Fibroblast of the aortic adventitia (primary cell): ENCODE results near the gene MALL. TPM values are rescaled to one million over a fixed set of nuclear protein-coding genes. Genes with fewer than 3 reads are reported as not detected.
"Not testable (repeated sequence)": the region's sequence is repeated elsewhere in the genome, so short reads cannot be mapped to it uniquely, and the experiment has no call there.

Source experiments
- DNase-seq: peaks from one replicate; pipeline ENCODE4 v3.0.0-alpha.2; 2010; ENCODE audit warnings: low read depth
- H3K4me3 ChIP-seq: 2 replicates; pipeline ENCODE4 v1.5.1; 2011; ENCODE audit warnings: low read depth, mild to moderate bottlenecking, control low read depth, low read length, moderate library complexity
- total RNA-seq: library from RNA; depleted of rRNA; stranded (reverse); fragments of >200 nt; gene quantifications from 2 replicates; pipeline ENCODE4 v1.2.3, GENCODE V29; 2012; ENCODE audit warnings: low replicate concordance
- TF ChIP-seq, protein P1 (sequence below): IDR thresholded peaks from 2 replicates; pipeline ENCODE4 v1.5.1; 2011; ENCODE audit warnings: mild to moderate bottlenecking, low read length, control low read depth, inconsistent platforms; ENCODE audit not compliant: insufficient read depth

The MALL gene
- total RNA-seq, 1 donor = 442 TPM

- DNase-seq = no peak
- no peak overlapping the region for H3K4me3 ChIP-seq
- TF ChIP-seq, protein P1, sequence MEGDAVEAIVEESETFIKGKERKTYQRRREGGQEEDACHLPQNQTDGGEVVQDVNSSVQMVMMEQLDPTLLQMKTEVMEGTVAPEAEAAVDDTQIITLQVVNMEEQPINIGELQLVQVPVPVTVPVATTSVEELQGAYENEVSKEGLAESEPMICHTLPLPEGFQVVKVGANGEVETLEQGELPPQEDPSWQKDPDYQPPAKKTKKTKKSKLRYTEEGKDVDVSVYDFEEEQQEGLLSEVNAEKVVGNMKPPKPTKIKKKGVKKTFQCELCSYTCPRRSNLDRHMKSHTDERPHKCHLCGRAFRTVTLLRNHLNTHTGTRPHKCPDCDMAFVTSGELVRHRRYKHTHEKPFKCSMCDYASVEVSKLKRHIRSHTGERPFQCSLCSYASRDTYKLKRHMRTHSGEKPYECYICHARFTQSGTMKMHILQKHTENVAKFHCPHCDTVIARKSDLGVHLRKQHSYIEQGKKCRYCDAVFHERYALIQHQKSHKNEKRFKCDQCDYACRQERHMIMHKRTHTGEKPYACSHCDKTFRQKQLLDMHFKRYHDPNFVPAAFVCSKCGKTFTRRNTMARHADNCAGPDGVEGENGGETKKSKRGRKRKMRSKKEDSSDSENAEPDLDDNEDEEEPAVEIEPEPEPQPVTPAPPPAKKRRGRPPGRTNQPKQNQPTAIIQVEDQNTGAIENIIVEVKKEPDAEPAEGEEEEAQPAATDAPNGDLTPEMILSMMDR = no peak
Measured at GRCh38 chr2:110097506-110098220, 18.0 kb downstream of the MALL start.

- no peak overlapping the region for H3K4me3 ChIP-seq
- TF ChIP-seq, protein P1 = no peak
- no peak for DNase-seq
Measured at GRCh38 chr2:110095994-110096633, 19.5 kb downstream of the MALL start.

GRCh38 chr2:110094884-110095534 is 20.6 kb downstream of the MALL start:
- DNase-seq = peak; percentile 72
- not testable (repeated sequence) for H3K4me3 ChIP-seq

DNA sequence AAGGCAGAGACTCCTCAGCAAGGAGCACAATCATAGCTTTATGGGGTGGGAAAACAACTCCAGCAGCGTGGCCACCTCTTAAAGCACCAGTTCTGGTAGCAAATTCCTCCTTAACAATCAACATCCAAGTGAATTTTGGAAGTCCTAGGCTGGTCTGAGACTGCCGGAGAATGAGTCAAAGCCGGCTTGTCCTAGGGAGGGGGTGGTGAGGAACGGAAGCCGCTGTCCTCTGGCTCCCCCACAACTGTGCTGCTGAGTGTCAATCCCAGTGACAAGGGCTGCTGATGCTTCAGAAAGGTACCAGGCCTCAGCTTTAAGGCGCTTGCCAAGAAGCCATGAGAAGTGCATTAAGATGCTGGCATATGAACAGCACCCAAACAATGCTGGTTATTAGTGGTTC is 21.7 kb downstream of the MALL start:
- not testable (repeated sequence) for H3K4me3 ChIP-seq, DNase-seq

GRCh38 chr2:110090164-110090563 is 25.5 kb downstream of the MALL start:
- not testable (repeated sequence) for DNase-seq, H3K4me3 ChIP-seq

DNA sequence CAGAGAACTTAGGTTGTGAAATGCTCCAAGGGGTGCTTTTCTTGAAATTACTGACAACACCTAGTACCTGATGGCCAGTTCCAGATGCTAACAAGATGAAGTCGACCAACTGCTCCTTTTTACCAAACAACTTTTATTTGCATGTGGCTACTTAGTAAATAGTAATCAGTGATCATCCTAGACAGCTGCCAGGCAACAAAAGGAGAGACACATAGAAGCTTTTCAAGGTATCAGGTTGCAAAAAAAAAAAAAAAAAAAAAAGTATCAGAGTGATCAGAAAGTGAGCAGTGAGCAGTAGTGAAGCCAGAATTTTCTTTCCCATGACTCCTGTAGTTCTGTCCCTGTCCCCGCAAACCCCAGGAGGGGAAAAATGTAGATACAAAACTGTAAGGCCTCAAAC is 31.9 kb downstream of the MALL start:
- not testable (repeated sequence) for H3K4me3 ChIP-seq, DNase-seq

DNA sequence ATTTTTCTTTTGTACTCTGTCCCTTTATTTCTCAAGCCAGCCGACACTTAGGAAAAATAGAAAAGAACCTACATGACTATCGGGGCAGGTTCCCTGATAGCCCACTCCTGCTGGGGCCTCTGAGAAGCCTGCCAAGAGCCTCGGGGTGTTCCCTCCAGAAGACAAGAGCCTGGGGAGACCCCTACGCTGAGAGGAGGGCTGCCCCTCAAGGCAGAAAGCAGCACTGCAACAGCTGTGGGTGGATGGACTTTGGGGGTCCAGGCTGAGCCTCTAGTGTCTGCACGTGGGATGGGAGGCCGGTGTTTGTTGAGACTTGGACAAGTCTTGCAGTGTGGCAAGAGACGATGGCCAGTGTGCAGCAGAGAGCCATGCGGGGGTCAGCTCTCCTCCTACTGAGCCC is 32.5 kb downstream of the MALL start:
- not testable (repeated sequence) for H3K4me3 ChIP-seq, DNase-seq

DNA sequence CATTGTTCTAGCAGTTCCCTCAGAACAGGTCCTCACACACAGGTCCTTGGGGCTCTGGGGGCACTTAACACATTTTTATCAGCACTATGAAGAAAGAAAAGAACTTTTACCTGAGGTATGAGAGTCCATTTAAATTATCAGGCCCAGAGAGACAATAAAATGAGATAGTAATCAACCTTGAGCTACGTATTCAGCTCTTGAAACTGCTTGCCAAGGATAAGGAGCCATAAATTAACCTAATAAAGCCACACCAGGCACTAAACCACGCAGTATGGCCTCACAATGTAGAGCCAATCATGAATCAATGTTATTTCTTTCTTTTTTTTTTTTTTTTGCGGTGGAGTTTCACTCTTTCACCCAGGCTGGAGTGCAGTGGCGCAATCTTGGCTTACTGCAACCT is 37.5 kb downstream of the MALL start:
- not testable (repeated sequence) for H3K4me3 ChIP-seq, DNase-seq

- not testable (repeated sequence) for DNase-seq, H3K4me3 ChIP-seq
Measured at GRCh38 chr2:110075896-110076295, 39.7 kb downstream of the MALL start.

DNA sequence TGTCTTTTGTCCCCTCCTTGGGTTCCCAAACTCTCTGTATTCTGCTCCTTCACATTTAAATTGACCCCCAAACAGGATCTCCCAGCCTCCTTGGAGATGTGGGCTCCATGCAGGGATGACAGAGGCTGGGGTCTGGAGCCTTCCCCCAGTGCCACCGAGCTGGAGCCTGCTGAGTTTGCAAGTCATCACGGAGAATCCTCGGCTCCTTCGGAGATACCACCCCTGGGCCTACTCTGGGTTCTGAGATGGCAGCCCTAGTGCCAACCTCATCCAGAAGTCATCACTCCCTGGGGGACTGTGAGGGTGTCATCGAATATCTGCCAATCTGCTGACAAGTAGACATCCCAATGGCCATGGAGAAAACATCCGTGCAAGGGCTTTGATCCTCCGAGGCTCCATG is 45.8 kb downstream of the MALL start:
- not testable (repeated sequence) for DNase-seq, H3K4me3 ChIP-seq

- H3K4me3 ChIP-seq, DNase-seq: not testable (repeated sequence)
Measured at GRCh38 chr2:110068153-110068552, 47.5 kb downstream of the MALL start.

- not testable (repeated sequence) for DNase-seq, H3K4me3 ChIP-seq
Measured at GRCh38 chr2:110062332-110062731, 53.3 kb downstream of the MALL start.

DNA sequence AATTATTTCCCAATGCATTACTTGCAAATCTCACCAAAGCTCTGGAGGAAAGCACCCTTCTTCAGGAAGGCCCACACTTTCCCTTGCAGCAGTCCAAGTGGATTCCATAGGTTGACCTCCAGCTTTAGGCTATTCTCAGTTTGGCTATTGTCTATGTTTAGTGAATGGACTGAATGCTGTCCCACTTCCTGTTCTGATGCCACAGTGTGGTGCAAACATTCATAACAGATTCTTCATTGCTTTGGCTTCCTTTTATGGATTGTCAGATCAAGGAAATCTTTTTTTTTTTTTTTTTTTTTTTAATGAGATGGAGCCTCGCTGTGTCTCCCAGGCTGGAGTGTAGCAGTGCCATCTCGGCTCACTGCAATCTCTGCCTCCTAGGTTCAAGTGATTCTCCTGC is 55.1 kb downstream of the MALL start:
- H3K4me3 ChIP-seq, DNase-seq: not testable (repeated sequence)

DNA sequence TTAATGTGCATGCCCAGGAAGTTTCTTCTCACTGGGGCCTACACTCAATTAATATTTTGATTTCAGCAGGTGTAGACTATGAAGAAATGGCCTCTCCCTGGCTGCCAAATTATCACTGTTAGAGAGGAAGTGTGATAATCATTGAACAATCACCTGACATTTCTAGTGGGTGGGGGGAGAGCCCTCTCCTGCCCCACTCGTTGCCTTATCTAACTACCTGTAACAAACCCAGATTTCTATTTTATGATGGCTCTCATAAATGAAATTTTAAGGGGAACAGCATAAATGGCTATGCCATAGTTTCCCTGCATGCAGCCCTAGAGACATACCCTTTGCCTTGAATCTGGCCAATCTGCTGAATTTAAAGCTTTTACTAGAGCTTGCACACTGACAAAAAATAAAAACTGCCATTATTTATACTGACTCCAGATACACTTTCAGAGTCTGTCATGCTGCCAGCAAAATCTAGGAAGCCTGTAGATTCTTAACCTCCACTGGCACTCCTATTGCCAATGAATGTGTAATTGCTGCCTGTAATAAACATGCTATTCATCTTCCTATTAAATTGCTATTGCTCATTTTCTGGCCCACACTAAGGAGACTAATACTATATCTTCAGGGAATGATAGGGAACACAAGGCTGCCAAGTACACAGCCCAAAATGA is 55.8 kb downstream of the MALL start:
- not testable (repeated sequence) for DNase-seq

DNA sequence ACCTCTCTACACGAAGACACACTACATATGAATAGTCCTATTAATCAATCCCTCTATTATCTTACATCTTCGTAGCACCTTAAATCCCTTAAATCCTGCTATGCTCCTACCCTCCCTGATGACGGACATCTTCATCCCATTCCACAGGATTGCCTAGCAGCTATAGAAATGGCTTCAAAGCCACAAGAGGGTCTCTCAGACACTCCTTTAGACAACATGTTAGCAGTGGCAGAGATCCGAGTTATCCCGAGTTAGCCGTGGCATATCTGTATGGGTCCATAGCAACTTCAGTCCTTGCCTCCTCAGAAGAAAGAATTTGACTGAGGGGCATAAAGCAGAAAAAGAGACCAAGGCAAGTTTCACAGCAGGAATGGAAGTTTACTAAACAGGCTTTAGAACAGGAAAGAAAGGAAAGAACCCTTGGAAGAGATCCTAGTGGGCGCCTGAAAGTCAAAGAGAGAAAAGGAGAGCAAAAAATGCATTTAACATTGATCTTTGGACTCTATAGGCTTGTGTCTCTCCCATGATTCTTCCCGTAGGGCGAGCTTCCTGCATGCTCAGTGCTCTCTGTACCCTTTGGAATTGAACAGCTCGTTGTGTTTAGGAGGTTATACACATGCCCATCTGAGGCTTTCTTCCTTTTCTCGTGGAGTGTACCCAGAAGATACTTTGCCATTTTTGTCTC is 56.5 kb downstream of the MALL start:
- DNase-seq, H3K4me3 ChIP-seq: not testable (repeated sequence)

More for the DNA sequence above, 55.8 kb downstream of the MALL start:
- not testable (repeated sequence) for H3K4me3 ChIP-seq

DNA sequence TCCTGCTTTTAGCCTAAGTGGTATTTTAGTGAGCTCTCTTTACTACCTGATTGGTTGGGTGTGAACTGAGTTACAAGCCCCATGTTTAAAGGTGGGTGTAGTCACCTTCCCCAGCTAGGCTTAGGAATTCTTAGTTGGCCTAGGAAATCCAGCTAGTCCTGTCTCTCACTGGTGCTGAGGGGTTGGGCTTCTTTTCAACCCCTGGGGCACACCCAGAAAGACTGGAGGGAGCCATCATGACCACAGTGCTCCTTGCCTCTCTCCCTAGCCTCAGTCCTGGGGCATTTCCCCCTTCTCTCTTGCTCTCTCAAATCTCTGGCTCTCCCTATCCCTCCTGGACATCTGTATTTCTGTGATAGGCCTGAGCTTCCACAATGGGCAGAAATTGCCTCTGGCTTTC is 57.6 kb downstream of the MALL start:
- not testable (repeated sequence) for DNase-seq, H3K4me3 ChIP-seq
